HepG2 (cell line): ENCODE data around the gene FNDC8. TPM values are rescaled to one million over a fixed set of nuclear protein-coding genes. Genes with fewer than 3 reads are reported as not detected.

Experiments used
- ARID4A ChIP-seq: sonication (generic); formaldehyde crosslinking; IDR thresholded peaks from 2 replicates; pipeline ENCODE4 v1.5.0; 2020; ENCODE audit warnings: mild to moderate bottlenecking, missing genetic modification reagents, borderline replicate concordance
- ATF4 ChIP-seq, 2 experiments: fragments of 450-650 bp in 1 of 2; sonication (generic) in 1 of 2; formaldehyde crosslinking; IDR thresholded peaks; 2 replicates each; pipeline versions ENCODE4 v1.5.0 to v1.8.0; 2020 to 2022; ENCODE audit warnings: mild to moderate bottlenecking in 1 of 2, missing genetic modification reagents in 1 of 2
- HNF1B ChIP-seq: sonication (generic); formaldehyde crosslinking; IDR thresholded peaks from 2 replicates; pipeline ENCODE4 v1.5.1; 2020; ENCODE audit warnings: mild to moderate bottlenecking, moderate library complexity, missing genetic modification reagents
- TGIF2 ChIP-seq: IDR thresholded peaks from 2 replicates; pipeline ENCODE4 v1.6.1; 2016; ENCODE audit warnings: control low read depth, missing compliant biosample characterization
- ZNF644 ChIP-seq: IDR thresholded peaks from 2 replicates; pipeline ENCODE4 v1.6.1; 2016; ENCODE audit warnings: low read depth
- ZNF710 ChIP-seq: sonication (generic); formaldehyde crosslinking; IDR thresholded peaks from 2 replicates; pipeline ENCODE4 v1.5.0; 2020; ENCODE audit warnings: mild to moderate bottlenecking, missing genetic modification reagents, borderline replicate concordance
- polyA plus RNA-seq, 8 experiments: library from polyadenylated mRNA; depleted of rRNA in 3 of 8; stranded (reverse) in 7 of 8; unstranded in 1 of 8; fragments of >200 nt; fragmentation: Illumina TruSeq in 4 of 8; extraction: Trizol in 4 of 8; gene quantifications; 2 replicates each; pipeline versions ENCODE4 v1.2.1 to v1.2.3, GENCODE V29; 2011 to 2016; ENCODE audit warnings: low read depth in 4 of 8, missing spikeins in 1 of 8, mixed read lengths in 1 of 8; ENCODE audit not compliant: insufficient read depth in 1 of 8
- total RNA-seq, 5 experiments: library from RNA; depleted of rRNA; stranded (reverse); fragments of >200 nt; fragmentation: Illumina TruSeq; extraction: Trizol; gene quantifications; 2 replicates each; pipeline ENCODE4 v1.2.3, GENCODE V29; 2016; ENCODE audit warnings: low read depth in 1 of 5

Gene FNDC8
- total and polyA plus RNA-seq, 2 of the 13 experiments (the other 11 are each of a cell fraction or from before 2014, with no cell fraction given) = not detected

- TF ChIP-seq ZNF710 (CRISPR knock-in tag) = no peak; the same call in 1 of the 2 replicates
- peak; percentile 61; the same call in 1 of the 2 replicates for TF ChIP-seq ARID4A
- no peak for TF ChIP-seq TGIF2 (CRISPR knock-in tag)
- no peak for TF ChIP-seq ATF4 (CRISPR knock-in tag; IDR thresholded peaks at IDR 0.05)
- TF ChIP-seq HNF1B (CRISPR knock-in tag) = no peak
- TF ChIP-seq ZNF644 (CRISPR knock-in tag) = no peak
Measured at GRCh38 chr17:35088356-35088880, 33.0 kb upstream of the FNDC8 start (continued).
